GM18873 (cell line): ENCODE measurements around the gene SDK2.

Experiments used
- ATAC-seq: cut with Tn5 transposase; IDR thresholded peaks from one replicate; pipeline ENCODE4 v1.9.1; 2021; ENCODE audit warnings: mild to moderate bottlenecking, moderate library complexity, moderate number of reproducible peaks; ENCODE audit not compliant: unreplicated experiment, low FRiP score

The SDK2 gene

DNA sequence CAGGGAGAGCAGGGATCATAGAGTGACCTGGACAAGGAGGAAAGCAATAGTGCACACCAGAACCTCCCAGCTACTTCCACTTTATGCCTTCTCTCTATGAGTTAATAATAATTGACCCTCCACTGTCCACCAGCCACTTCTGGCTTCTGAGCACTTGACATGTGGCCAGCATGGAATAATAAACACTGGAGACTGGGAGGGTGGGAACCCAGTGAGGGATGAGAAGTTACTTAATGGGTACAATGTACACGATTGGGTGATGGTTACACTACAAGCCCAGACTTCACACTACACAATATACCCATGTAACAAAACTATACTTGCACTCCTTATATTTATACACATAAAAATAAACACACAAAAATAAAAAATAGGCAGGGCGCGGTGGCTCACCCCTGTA, 343.9 kb downstream of the SDK2 start:
- no peak for ATAC-seq

DNA sequence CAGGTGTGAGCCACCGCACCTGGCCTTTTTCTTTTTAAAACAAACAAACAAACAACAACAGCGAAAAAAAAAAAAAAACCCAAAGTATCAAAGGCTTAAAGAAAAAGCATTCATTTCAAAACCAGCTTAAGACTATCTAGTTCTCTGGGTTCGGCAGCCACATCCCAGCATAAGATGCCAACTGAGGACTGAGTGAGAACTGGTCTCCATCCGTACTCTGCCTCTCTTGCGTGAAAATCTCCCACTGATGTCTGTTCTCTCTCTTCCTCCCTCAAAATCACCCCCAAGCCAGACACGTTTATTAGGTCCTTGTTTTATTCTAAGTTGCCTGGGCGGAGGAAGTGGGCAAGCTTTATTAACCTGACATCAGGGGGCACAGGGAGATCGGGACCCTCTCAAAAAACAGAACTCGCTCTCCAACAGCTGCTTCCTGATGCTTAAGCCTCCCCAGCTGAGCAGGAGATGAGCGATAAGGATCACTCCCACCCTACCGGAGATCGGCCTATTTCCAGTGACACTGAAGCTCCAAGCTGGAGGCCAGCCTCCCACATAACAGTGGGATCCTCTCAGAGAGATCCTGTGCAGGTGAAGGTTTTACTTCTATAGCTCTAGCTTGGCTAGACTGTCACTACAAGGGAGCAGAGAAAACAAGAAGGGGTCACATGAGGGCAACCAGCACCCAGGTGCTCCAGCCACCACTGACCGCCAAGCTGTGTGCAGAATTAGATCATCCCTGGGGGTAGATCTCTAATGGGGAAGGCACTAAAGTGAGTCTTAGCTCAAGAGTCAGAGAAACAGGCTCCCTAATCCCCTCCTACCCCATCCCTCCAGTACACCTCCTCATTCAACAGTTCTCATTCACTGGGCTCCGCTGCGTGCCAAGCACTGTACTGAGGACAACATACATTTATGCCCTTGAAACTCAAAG, 346.0 kb downstream of the SDK2 start:
- ATAC-seq: no peak

DNA sequence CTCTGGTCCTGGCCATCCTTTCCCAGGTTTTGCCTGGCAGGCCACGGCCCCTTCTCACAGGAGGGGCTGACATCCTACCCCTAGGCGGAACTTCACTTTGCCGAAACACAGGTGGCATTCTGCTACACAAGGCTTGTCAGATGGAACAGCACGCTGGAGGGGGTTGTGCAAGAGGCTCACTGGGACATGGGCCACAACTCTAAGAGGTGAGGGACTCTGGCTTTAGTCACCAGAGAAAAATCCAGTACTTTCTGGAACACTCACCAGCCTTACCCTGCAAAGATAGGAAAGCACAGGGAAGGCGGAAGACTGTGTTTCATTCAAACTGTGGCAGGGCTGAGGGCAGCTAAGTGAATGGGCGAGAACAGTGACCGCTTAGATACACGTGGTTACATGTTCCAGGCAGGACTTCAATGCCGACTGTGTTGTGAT, 350.7 kb downstream of the SDK2 start:
- ATAC-seq: no peak

DNA sequence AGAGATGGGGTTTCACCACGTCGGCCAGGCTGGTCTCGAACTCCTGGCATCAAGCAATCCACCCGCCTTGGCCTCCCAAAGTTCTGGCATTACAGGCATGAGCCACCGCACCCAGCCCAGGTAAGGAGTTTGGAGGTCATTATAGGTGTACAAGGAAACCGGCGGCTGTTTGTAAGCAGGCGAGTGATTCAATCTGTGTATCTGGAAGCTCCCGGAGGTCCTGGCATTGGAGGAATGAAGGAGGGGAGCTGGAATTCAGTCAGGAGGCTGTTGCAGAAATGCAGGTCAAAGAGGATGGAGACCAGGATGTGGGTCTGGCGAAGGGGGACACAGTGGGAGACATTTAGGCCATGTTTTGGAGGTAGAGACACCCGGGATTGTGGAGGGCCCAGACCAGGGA, 351.2 kb downstream of the SDK2 start:
- ATAC-seq: no peak

DNA sequence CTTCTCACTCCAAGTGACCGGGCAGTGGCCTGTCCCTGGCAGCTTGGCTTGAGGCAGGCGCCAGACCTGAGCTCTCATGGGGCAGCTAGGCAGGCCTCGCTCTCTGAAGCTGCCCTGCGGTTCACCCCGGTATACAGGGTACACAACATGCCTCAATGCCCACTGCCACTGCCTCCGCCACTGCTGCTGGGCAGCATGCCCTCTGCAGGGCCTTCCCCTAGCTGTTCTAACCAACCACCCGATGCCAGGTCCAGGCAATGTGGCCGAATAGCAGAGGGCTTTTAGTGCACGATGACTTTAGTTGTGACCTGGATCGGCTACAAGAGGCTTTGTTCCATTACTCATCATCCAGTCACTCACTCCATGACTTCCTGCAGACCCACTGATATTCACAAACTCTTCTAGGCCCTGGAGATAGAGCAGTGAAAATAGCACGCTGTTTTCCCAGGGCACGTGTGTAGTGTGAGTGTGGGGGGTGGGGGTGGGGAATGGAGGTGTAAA, 352.2 kb downstream of the SDK2 start:
- no peak for ATAC-seq

DNA sequence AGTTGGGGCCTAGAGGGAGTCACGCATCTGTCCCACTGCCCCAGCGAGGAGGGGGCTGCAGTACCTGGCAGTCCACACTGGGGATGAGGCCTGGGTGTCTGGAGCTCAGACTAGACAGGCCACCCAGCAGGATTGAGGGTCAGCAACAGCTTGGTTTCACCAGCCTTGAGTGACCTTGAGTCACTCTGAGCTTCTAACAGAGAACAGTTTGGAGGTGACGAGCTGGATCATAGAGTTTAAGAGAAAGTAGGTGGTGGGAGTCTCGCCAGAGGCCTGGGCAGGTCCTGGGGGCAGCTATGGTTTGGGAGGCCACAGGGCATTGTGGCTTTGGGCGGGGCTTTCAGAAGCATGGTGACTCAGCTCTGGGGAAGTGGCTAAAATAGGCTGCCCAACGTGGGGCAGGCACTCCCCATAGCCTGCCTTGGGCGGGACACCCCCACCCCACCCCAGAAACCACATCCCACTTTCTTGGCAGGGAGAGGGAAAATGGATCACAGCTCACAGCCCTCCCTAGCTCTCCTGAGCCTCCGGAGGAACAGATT, 352.9 kb downstream of the SDK2 start:
- peak; percentile 83 for ATAC-seq

DNA sequence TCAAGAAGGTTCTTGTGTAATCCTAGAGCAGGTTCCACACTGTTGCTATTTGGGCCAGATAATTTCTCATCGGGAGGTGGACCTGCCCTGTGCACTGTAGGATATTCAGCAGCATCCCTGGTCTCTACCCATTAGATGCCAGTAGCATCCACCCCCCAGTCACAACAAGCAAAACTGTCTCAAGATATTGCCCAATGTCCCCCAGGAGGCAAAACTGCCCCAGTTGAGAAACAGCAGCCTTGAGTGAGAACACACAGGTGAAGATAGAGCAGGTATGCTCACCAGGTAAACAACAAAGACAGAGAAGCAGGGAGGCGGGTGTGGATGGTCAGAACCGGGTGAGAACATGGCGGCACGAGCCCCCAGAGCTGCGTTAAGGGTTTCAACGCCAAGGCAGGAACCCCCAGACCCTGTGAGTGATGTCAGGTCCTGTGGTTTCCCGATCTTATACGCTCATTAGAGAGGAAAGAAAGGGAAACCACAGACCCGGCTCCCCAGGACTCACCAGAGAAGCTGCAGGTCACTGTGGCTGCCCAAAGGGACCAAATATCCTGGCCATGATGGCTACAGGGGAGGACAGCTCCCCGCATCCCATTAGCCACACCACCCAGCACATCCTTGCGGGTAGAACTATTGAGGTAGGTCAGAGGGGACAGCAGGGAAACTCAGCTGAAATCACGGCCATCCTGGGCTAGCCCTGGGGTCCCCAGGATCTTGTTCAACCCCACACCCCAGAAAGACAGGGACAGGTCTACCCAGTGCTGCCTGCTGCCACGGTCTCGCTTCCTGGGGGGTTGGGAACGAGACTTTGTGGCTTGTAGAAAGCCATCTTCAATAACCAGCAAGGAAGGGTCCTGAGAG, 353.6 kb downstream of the SDK2 start:
- peak; percentile 29 for ATAC-seq

DNA sequence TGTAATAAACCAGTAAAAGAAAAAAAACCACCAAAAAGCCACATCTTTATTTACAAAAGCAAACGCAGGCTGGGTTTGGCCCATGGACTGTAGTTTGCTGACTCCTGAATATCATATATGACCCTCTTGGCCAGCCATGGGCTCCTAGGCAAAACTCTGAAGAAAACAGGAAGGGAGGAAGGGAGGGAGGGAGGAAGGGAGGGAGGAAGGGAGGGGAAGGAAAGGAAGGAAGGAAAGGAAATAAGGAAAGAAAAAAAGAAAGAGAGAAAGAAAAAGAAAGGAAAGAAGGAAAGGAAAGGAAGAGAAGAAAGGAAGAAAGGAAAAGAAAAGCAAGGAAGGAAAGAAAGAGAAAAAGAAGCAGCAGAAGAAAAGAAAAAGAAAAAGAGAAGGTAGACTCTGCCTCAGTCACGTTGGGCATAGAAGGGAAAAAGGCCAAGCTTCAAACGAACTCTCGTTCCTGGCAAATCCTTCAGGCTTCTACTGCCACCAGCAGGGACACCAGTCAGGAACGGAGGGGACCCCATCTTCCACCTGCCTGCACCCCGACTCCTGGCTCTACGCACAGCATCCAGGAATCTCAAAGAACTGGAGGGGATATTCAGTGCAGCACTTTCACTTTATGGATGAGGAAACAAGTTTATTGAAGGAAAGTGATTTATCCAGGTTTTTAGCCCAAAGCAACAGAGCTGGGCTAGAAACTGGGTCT, 354.5 kb downstream of the SDK2 start:
- no peak for ATAC-seq

DNA sequence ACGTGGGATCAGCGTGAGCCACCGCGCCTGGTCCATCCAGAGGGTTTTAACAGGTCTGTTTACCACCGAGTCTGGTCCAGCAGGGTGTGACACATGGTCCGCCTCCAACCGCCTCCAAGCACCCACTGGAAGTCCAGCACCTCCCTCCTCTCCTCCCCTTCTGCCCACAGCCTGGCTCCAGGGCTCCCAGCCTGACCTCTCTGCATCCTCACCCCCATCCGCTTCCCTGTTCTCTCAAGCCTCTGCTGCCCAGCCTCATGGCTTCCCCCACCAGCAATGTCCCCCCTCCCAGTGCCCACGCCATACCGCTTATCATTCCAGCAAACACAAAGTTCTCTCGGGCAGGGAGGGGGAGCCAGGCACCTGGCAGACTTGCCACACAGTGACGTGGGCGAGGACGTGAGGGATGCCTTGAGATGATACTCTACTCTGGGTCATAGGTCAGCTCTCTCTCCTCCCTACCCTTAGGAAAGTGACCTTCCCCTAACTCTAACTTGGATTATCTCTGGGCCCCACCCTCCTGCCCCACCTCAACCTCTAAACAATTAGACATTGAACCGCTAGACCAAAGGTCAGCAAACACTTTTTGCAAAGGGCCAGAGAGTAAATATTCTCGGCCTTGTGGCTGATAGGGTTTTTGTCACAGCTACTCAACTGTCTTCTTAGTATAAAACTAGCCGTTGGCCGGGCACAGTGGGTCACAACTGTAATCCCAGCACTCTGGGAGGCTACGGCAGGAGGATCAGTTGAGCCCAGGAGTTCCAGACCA, 355.5 kb downstream of the SDK2 start:
- no peak for ATAC-seq

DNA sequence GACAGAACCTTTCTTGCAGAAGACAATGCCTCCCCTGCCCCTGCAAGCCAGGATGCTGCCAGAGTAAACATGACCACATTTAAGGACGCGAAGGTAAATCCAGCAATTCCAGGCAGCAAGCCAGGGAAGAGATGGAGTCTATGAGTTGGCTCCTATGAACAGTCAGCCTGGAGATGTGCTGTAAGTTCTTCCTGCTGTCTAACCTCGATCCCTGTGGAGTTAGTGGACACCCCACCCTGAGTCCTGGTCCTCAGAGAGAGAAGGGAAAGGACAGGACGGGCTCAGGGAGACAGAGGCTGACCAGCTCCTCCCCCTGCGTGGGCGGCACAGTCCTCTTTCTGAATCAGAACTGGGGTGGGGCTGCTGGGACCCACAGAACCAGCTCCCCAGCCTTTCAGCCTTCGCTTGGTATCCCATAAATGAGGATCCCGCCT, 357.4 kb downstream of the SDK2 start:
- no peak for ATAC-seq

DNA sequence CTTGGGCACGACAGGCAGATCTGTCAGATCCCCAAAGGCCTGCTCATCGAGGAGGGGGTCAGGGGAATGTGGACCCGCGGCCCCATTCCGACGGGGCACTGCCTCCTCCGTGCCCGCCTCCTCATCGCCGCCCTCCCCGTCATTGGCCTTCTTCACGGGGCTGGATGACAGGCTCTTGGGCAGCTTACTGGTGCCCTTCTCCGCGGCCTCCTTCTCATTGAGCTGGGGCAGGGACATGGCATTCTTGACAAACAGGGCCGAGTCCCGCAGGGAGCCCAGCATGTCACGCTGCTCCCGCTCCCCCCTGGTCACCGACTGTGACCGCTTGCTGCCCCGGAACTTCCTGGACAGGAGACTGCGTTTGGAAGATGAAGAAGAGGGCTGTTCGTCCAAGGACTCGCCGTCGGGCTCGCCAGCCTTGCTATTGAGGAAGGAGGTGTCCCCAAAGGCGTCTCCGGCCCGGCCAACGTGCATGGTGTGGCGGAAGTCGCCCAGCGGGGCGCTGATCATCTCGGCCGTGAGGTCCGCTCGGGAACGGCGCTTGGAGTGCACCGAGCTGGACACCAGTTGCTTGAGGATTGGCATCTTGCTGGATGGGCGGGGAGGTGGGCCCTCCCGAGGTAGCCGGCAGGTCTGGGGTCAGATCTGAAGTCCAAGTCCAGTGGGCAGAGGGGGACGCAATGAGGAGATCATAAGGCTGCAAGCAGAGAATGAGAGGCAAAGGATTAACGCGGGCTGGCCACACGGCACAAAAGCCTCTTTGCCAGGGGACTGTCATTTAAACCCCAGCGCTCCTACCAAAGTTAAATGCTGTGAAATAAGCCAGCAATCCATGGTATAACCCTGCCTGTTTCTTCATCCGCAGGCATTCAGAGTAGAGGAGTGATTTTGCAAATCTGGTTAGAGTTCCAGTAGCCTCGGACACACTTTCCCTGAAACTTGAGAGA, 358.1 kb downstream of the SDK2 start:
- ATAC-seq: no peak

DNA sequence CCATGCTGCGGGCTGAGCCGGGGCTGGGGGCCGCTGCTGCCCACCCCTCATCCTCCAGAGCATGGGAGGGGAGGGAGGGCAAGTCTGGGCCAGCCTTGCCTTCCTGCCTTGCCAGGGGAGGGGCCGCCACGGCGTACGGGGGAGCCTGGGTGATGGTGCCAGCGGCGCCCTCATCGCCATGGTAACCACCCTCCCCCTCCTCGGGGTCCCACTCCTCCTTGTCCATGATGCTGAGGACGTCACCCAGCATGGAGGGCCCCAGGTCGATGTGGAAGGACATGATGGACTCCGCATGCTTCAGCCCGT, 358.7 kb downstream of the SDK2 start:
- ATAC-seq: no peak

DNA sequence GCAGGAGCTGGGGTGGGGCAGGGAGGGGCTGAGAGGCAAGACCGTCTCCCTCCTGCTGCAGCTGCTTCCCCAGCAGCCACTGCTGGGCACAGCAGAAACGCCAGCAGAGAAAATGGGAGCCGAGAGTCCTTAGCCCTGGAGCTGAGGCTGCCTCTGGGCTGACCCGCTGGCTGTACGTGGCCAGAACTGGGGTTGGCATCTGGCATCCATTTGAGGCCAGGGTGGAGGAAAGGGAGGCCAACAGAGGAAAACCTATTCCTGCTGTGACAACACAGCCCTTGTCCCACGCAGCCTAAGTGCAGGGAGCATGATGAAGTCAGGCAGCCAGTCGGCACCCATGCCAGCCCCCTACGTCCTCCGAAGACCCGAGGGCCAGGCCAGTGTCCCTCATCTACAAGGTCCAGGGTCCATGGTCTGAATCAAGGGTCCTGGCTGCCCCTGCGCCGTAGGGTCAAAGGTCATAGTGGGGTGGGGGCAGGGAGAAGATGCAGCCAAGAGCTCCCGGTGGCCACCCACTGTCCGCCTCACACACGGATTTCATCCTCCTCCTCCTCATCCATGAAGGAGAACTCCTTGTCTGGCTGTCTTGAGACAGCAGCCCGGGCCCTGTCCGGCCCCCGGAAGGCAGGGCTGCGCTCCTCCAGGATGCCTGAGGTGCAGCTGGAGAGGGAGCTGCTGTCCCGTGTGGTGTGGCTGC, 359.2 kb downstream of the SDK2 start:
- no peak for ATAC-seq
